Breast epithelium (tissue), 3 donors: ENCODE data around the gene ARID1B.

Experiments used
- POLR2A ChIP-seq: fragments of 450-650 bp; IDR thresholded peaks from one replicate; pipeline ENCODE4 v1.6.1; 2016; ENCODE audit warnings: antibody characterized with exemption, mild to moderate bottlenecking, moderate library complexity
- TF ChIP-seq, protein P1 (sequence below), 3 donors: fragments of 450-650 bp; IDR thresholded peaks; one replicate each; pipeline ENCODE4 v1.5.1; 2016 to 2017; ENCODE audit warnings: antibody characterized with exemption in 3 of 3, mild to moderate bottlenecking in 3 of 3, moderate library complexity in 3 of 3

DNA sequence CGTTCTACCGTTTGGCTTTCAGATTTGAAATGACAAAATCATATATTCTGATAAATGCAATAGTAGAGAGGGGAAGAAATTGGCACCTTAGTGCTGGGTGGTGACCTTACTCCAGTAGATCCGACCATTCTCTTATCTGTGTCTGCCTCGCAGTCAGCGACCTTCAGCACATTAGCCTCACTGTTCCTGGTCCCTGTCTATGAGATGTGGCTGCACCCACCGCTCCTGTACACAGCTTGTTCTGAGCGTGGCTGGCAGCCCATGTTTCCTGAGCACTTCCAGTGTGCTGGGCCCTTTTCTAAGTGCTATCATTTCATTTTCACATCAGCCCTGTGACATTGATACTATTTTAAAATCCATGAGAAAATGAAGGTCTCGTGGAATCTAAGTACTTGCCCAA is 408.0 kb downstream of the ARID1B start:
- TF ChIP-seq, protein P1, sequence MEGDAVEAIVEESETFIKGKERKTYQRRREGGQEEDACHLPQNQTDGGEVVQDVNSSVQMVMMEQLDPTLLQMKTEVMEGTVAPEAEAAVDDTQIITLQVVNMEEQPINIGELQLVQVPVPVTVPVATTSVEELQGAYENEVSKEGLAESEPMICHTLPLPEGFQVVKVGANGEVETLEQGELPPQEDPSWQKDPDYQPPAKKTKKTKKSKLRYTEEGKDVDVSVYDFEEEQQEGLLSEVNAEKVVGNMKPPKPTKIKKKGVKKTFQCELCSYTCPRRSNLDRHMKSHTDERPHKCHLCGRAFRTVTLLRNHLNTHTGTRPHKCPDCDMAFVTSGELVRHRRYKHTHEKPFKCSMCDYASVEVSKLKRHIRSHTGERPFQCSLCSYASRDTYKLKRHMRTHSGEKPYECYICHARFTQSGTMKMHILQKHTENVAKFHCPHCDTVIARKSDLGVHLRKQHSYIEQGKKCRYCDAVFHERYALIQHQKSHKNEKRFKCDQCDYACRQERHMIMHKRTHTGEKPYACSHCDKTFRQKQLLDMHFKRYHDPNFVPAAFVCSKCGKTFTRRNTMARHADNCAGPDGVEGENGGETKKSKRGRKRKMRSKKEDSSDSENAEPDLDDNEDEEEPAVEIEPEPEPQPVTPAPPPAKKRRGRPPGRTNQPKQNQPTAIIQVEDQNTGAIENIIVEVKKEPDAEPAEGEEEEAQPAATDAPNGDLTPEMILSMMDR (IDR thresholded peaks at IDR 0.05), result no peak
- TF ChIP-seq POLR2A, result no peak
